Activated T-cell treated with anti-CD3 and anti-CD28 coated beads, Interleukin-2, amount 50 U/mL, for 24 hours (primary cell): ENCODE measurements around the gene AKT3.
"Not testable (repeated sequence)": the region's sequence is repeated elsewhere in the genome, so short reads cannot be mapped to it uniquely, and the experiment has no call there.

Experiments used
- DNase-seq: peaks from one replicate; pipeline ENCODE4 v3.0.0-alpha.2; 2020
- H3K27ac Mint-ChIP-seq: 2 replicates; pipeline ENCODE4 v1.8.0; 2020; ENCODE audit warnings: mild to moderate bottlenecking, mixed read lengths
- H3K27me3 Mint-ChIP-seq: 2 replicates; pipeline ENCODE4 v1.8.0; 2020; ENCODE audit warnings: mixed read lengths
- H3K36me3 Mint-ChIP-seq: 2 replicates; pipeline ENCODE4 v1.8.0; 2020; ENCODE audit warnings: low read depth, mixed read lengths
- H3K4me1 Mint-ChIP-seq: 2 replicates; pipeline ENCODE4 v1.8.0; 2020; ENCODE audit warnings: low read depth, mixed read lengths
- H3K4me3 Mint-ChIP-seq: 2 replicates; pipeline ENCODE4 v1.8.0; 2020; ENCODE audit warnings: mild to moderate bottlenecking, moderate library complexity, mixed read lengths
- H3K9me3 Mint-ChIP-seq: 2 replicates; pipeline ENCODE4 v1.8.0; 2020; ENCODE audit warnings: mixed read lengths

AKT3 gene

DNA sequence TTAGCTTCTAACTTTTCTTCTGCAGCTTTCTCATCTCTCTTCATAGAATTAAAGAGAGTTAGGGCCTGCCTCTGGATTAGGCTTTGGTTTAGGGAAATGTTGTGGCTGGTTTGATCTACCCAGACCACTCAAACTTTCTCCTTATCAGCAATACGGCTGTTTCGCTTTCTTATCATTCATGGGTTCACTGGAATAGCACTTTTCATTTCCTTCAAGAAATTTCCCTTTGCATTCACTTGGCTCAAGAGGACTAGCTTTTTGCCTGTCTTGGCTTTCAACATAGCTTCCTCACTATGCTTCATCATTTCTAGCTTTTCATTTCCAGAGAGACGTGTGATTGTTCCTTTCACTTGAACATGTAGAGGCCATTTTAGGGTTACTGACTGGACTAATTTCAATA lies 59.6 kb downstream of the AKT3 start:
- Mint-ChIP-seq H3K9me3 (no peaks in the 10 kb centered on the region), H3K4me1 (peaks cover 61% of the 10 kb centered on the region), H3K4me3 (no peak overlapping the region), H3K27me3 (no peaks in the 10 kb centered on the region), H3K27ac (no peak overlapping the region), H3K36me3 (peaks cover 10% of the 10 kb centered on the region)
- no peak for DNase-seq

- H3K4me1 Mint-ChIP-seq, result peaks cover 47% of the 10 kb centered on the region
- no peaks in the 10 kb centered on the region for H3K9me3 Mint-ChIP-seq
- H3K27ac Mint-ChIP-seq, result no peak overlapping the region
- H3K27me3 Mint-ChIP-seq, result no peaks in the 10 kb centered on the region
- no peak for DNase-seq
- H3K4me3 Mint-ChIP-seq, result no peak overlapping the region
- H3K36me3 Mint-ChIP-seq, result peaks cover 11% of the 10 kb centered on the region
These were observed 63.5 kb downstream of the AKT3 start for GRCh38 chr1:243786531-243786930.

DNA sequence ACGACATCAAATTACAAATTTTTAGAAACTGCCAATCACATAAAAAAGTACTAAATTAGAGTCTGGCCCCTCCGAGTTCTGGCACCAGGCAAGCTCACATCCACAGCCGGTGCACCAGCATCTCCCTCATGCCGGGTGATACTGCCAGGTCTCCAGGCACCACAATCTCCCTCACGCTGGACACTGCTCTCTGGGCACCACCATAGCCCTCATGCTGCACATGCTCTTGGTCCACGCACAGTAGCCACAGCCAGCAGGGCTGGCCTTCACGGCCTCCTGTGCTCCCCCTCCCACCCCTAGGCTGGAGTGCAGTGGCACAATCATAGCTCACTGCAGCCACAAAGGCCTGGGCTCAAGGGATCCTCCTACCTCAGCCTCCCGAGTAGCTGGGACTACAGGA lies 65.5 kb downstream of the AKT3 start:
- Mint-ChIP-seq H3K27me3 (no peaks in the 10 kb centered on the region), H3K4me3 (no peak overlapping the region), H3K4me1 (peaks cover 29% of the 10 kb centered on the region), H3K27ac (no peak overlapping the region), H3K36me3 (peaks cover 11% of the 10 kb centered on the region), H3K9me3 (no peaks in the 10 kb centered on the region)
- no peak for DNase-seq

- no peak overlapping the region for H3K27ac Mint-ChIP-seq
- H3K4me3 Mint-ChIP-seq, result no peak overlapping the region
- H3K27me3 Mint-ChIP-seq, result no peaks in the 10 kb centered on the region
- peaks cover 11% of the 10 kb centered on the region for H3K36me3 Mint-ChIP-seq
- DNase-seq, result no peak
- H3K4me1 Mint-ChIP-seq, result peaks cover 25% of the 10 kb centered on the region
- H3K9me3 Mint-ChIP-seq, result no peaks in the 10 kb centered on the region
These were observed 66.3 kb downstream of the AKT3 start for GRCh38 chr1:243783714-243784113.

- Mint-ChIP-seq H3K4me1 (peaks cover 24% of the 10 kb centered on the region), H3K9me3 (peaks cover 18% of the 10 kb centered on the region), H3K36me3 (peaks cover 44% of the 10 kb centered on the region)
- not testable (repeated sequence) for H3K27ac Mint-ChIP-seq, DNase-seq, H3K27me3 Mint-ChIP-seq, H3K4me3 Mint-ChIP-seq
These were observed 77.5 kb downstream of the AKT3 start for GRCh38 chr1:243772361-243773050.

GRCh38 chr1:243770860-243771259 lies 79.2 kb downstream of the AKT3 start:
- Mint-ChIP-seq H3K9me3 (peaks cover 6% of the 10 kb centered on the region), H3K36me3 (peaks cover 30% of the 10 kb centered on the region), H3K27me3 (no peaks in the 10 kb centered on the region), H3K4me3 (no peak overlapping the region), H3K27ac (no peak overlapping the region), H3K4me1 (peaks cover 36% of the 10 kb centered on the region)
- DNase-seq, result no peak

- H3K27me3 Mint-ChIP-seq, result no peaks in the 10 kb centered on the region
- no peak overlapping the region for H3K4me3 Mint-ChIP-seq
- no peaks in the 10 kb centered on the region for H3K9me3 Mint-ChIP-seq
- peaks cover 45% of the 10 kb centered on the region for H3K4me1 Mint-ChIP-seq
- no peak overlapping the region for H3K27ac Mint-ChIP-seq
- H3K36me3 Mint-ChIP-seq, result peaks cover 7% of the 10 kb centered on the region
- DNase-seq, result no peak
These were observed 84.4 kb downstream of the AKT3 start for GRCh38 chr1:243765676-243766075.

DNA sequence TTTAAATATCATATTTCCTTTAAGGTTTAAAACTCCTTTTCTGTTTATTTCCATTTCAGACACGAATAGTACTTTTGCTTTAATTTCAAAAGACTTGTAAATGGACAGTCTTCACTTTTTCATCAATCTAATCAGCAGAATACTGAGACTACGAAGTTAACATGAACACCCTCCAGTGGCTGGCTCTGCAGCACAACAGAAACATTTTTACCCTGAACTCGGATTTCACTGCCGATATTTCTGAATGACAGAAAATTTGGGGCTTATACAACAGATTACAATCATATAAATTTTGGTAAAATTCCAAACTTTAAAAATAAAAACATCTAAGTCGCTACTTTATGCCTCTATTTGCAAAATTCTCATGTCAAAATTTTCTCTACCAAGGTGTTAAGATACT lies 86.2 kb downstream of the AKT3 start:
- DNase-seq, result no peak
- H3K36me3 Mint-ChIP-seq, result peaks cover 2% of the 10 kb centered on the region
- peaks cover 45% of the 10 kb centered on the region for H3K4me1 Mint-ChIP-seq
- no peak overlapping the region for H3K27ac Mint-ChIP-seq
- no peaks in the 10 kb centered on the region for H3K9me3 Mint-ChIP-seq
- H3K27me3 Mint-ChIP-seq, result no peaks in the 10 kb centered on the region
- H3K4me3 Mint-ChIP-seq, result no peak overlapping the region

DNA sequence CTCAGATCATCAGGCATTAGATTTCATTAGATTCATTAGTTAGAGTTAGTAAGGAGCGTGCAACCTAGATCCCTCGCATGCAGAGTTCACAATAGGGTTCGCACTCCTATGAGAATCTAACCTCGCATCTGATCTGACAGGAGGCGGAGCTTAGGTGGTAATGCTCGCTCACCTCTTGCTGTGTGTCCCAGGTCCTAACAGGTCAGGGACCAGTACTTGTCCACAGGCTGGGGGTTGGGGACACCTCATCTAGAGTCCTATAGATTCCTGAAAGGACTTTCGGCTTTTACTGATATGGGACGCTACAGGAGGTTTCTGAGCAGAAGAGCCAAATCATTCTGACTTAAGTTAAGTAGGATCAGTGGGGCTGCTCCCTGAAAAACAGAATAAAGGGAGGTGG lies 91.4 kb downstream of the AKT3 start:
- Mint-ChIP-seq H3K27ac (no peak overlapping the region), H3K4me1 (peaks cover 60% of the 10 kb centered on the region), H3K27me3 (no peaks in the 10 kb centered on the region), H3K36me3 (no peaks in the 10 kb centered on the region), H3K4me3 (no peak overlapping the region), H3K9me3 (no peaks in the 10 kb centered on the region)
- no peak for DNase-seq

GRCh38 chr1:243756529-243756928 lies 93.5 kb downstream of the AKT3 start:
- Mint-ChIP-seq H3K27me3 (no peaks in the 10 kb centered on the region), H3K4me3 (no peak overlapping the region), H3K27ac (no peak overlapping the region), H3K36me3 (no peaks in the 10 kb centered on the region), H3K9me3 (no peaks in the 10 kb centered on the region), H3K4me1 (peaks cover 68% of the 10 kb centered on the region)
- DNase-seq, result no peak

- H3K4me1 Mint-ChIP-seq, result peaks cover 64% of the 10 kb centered on the region
- no peaks in the 10 kb centered on the region for H3K9me3 Mint-ChIP-seq
- no peaks in the 10 kb centered on the region for H3K36me3 Mint-ChIP-seq
- no peaks in the 10 kb centered on the region for H3K27me3 Mint-ChIP-seq
- no peak for DNase-seq
- H3K4me3 Mint-ChIP-seq, result no peak overlapping the region
- no peak overlapping the region for H3K27ac Mint-ChIP-seq
These were observed 95.7 kb downstream of the AKT3 start for GRCh38 chr1:243754348-243754747.

- Mint-ChIP-seq H3K9me3 (no peaks in the 10 kb centered on the region), H3K27me3 (no peaks in the 10 kb centered on the region), H3K4me1 (peaks cover 58% of the 10 kb centered on the region), H3K36me3 (peaks cover 3% of the 10 kb centered on the region), H3K27ac (peak overlapping the region; percentile 84), H3K4me3 (no peak overlapping the region)
- no peak for DNase-seq
These were observed 98.5 kb downstream of the AKT3 start for GRCh38 chr1:243751506-243751905.

DNA sequence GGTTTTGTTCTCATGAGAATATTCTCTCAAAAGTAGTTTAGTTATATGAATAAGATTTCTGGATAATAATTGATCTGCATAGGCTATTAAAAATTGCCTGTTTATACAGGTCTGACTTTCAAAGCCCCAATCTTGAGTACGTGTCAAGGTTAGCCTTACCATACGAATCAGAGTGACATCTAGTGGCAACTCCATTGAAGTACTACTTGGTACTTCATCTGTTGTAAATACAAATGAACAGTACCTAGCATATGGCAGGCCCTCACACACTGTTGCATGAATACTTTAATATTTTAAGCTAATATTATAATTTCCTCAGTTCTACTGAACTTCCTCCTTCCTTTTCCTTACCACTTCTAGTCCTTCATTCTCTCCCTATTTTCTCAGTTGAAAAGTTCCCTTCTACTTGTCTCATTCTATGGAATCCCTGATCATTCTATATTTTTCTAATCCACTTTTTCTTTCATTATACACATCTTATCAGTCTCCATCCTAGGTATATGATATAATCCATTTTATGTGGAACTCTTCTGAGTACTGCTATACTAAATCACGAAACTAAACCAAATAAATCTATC lies 101.2 kb downstream of the AKT3 start:
- Mint-ChIP-seq H3K27me3 (no peaks in the 10 kb centered on the region), H3K9me3 (no peaks in the 10 kb centered on the region), H3K27ac (no peak overlapping the region), H3K36me3 (peaks cover 6% of the 10 kb centered on the region), H3K4me3 (no peak overlapping the region), H3K4me1 (peaks cover 46% of the 10 kb centered on the region)
- no peak for DNase-seq

- Mint-ChIP-seq H3K4me1 (peaks cover 41% of the 10 kb centered on the region), H3K27ac (no peak overlapping the region)
- DNase-seq, result no peak
These were observed 101.8 kb downstream of the AKT3 start for GRCh38 chr1:243748227-243748626.

DNA sequence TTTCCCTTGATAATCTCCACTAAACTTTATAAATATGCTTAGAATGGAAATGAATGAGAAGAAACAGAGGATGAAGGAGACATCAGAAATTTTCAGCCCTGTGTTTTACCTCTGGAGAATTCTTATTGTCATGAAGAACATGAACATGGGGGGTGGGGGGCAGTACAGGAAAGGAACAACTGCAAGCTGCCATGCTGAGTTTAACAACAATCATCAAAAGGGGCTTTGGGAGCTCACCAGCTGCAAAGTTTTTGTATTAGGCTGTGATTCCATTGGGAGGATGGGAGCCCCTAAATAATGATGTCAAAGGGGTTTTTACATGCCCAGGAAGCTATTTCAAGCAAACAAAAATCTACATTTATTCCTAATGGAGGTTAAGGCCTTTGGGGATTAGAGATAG lies 103.3 kb downstream of the AKT3 start:
- H3K36me3 Mint-ChIP-seq, result peaks cover 11% of the 10 kb centered on the region
- H3K4me3 Mint-ChIP-seq, result no peak overlapping the region
- H3K27ac Mint-ChIP-seq, result no peak overlapping the region
- no peak for DNase-seq
- H3K27me3 Mint-ChIP-seq, result no peaks in the 10 kb centered on the region
- H3K9me3 Mint-ChIP-seq, result no peaks in the 10 kb centered on the region
- H3K4me1 Mint-ChIP-seq, result peaks cover 38% of the 10 kb centered on the region

More at GRCh38 chr1:243748227-243748626, 101.8 kb downstream of the AKT3 start:
- H3K27me3 Mint-ChIP-seq, result no peaks in the 10 kb centered on the region
- H3K4me3 Mint-ChIP-seq, result no peak overlapping the region
- H3K36me3 Mint-ChIP-seq, result peaks cover 6% of the 10 kb centered on the region
- H3K9me3 Mint-ChIP-seq, result no peaks in the 10 kb centered on the region
